ENCODE data around the gene SMIM30. TPM values are rescaled to one million over a fixed set of nuclear protein-coding genes. Genes with fewer than 3 reads are reported as not detected.

SMIM30 gene
- total RNA-seq, 2 experiments from 2014 or later: 43.3 to 55.1 TPM

GRCh38 chr7:113099284-113099919 lies 19.0 kb downstream of the SMIM30 start:
- H3K9me2 ChIP-seq (ENCODE audit: insufficient read depth, low read length): no peaks in the 10 kb centered on the region
- ChIA-PET CTCF (ENCODE audit: unreplicated experiment) (no interaction called here), POLR2A (interaction anchor here (0.8 to 1.2 kb wide), 5 partner anchors 9 to 43 kb away, joined by 3 to 8 read pairs (median 4); partner anchors contain the start of gene GPR85)
- H4K20me1 ChIP-seq (ENCODE audit: insufficient read depth, low read length): no peaks in the 10 kb centered on the region
- H3K79me2 ChIP-seq (ENCODE audit: insufficient read depth, low read depth, low read length): no peaks in the 10 kb centered on the region
- no peaks in the 10 kb centered on the region for H3K36me3 ChIP-seq (ENCODE audit: insufficient read depth, low read length)
- no TSS peak for BruUV-seq (replicated peaks)
- H3K4me1 ChIP-seq (ENCODE audit: insufficient read depth, low read length, poor library complexity, severe bottlenecking): no peaks in the 10 kb centered on the region
- H2AFZ ChIP-seq (ENCODE audit: low read length): no peak overlapping the region
- no peak for DNase-seq (ENCODE audit: low spot score)
- TF ChIP-seq CTCF (conservative IDR thresholded peaks at IDR 0.05; ENCODE audit: low read length): no peak
- intact Hi-C loops (cut with micrococcal nuclease; ENCODE audit: unreplicated experiment): no loop called here
- no peaks in the 10 kb centered on the region for H3K9me3 ChIP-seq (ENCODE audit: low read length)
- H3K27ac ChIP-seq (ENCODE audit: low read depth, low read length, poor library complexity, severe bottlenecking): no peak overlapping the region
- H3K4me2 ChIP-seq (ENCODE audit: low read length): no peak overlapping the region
- H3K4me3 ChIP-seq (ENCODE audit: low read depth, low read length, poor library complexity, severe bottlenecking): no peak overlapping the region

- CTCF ChIA-PET (ENCODE audit: unreplicated experiment): no interaction called here
- no peaks in the 10 kb centered on the region for H3K79me2 ChIP-seq (ENCODE audit: insufficient read depth, low read depth, low read length)
- H3K9me2 ChIP-seq (ENCODE audit: insufficient read depth, low read length): no peaks in the 10 kb centered on the region
- POLR2A ChIA-PET: interaction anchor here (0.6 to 1.9 kb wide), 9 partner anchors 7 to 738 kb away, joined by 3 to 6 read pairs (median 3); no protein-coding TSS in a partner anchor
- DNase-seq (ENCODE audit: low spot score): no peak
- no peak overlapping the region for H3K27ac ChIP-seq (ENCODE audit: low read depth, low read length, poor library complexity, severe bottlenecking)
- no peak overlapping the region for H3K4me2 ChIP-seq (ENCODE audit: low read length)
- TF ChIP-seq EZH2phosphoT487 (IDR thresholded peaks at IDR 0.05; ENCODE audit: borderline replicate concordance, low read depth, low read length) (no peak), CTCF (conservative IDR thresholded peaks at IDR 0.05; ENCODE audit: low read length) (no peak)
- H3K4me3 ChIP-seq (ENCODE audit: low read depth, low read length, poor library complexity, severe bottlenecking): no peak overlapping the region
- no peaks in the 10 kb centered on the region for H3K9me3 ChIP-seq (ENCODE audit: low read length)
- no peak overlapping the region for H2AFZ ChIP-seq (ENCODE audit: low read length)
- no TSS peak for BruUV-seq (replicated peaks)
- intact Hi-C loops (cut with micrococcal nuclease; ENCODE audit: unreplicated experiment): no loop called here
- no peaks in the 10 kb centered on the region for H3K4me1 ChIP-seq (ENCODE audit: insufficient read depth, low read length, poor library complexity, severe bottlenecking)
- H4K20me1 ChIP-seq (ENCODE audit: insufficient read depth, low read length): no peaks in the 10 kb centered on the region
- no peaks in the 10 kb centered on the region for H3K36me3 ChIP-seq (ENCODE audit: insufficient read depth, low read length)
Measured at GRCh38 chr7:113094517-113095249, 23.7 kb downstream of the SMIM30 start.

GRCh38 chr7:113093561-113093960 lies 24.8 kb downstream of the SMIM30 start:
- Histone ChIP-seq H2AFZ (ENCODE audit: low read length) (no peak overlapping the region), H3K27ac (ENCODE audit: low read depth, low read length, poor library complexity, severe bottlenecking) (no peak overlapping the region), H3K4me1 (ENCODE audit: insufficient read depth, low read length, poor library complexity, severe bottlenecking) (no peaks in the 10 kb centered on the region), H3K9me2 (ENCODE audit: insufficient read depth, low read length) (no peaks in the 10 kb centered on the region), H3K79me2 (ENCODE audit: insufficient read depth, low read depth, low read length) (no peaks in the 10 kb centered on the region), H3K36me3 (ENCODE audit: insufficient read depth, low read length) (no peaks in the 10 kb centered on the region), H4K20me1 (ENCODE audit: insufficient read depth, low read length) (no peaks in the 10 kb centered on the region), H3K4me3 (ENCODE audit: low read depth, low read length, poor library complexity, severe bottlenecking) (no peak overlapping the region), H3K9me3 (ENCODE audit: low read length) (no peaks in the 10 kb centered on the region), H3K4me2 (ENCODE audit: low read length) (no peak overlapping the region)
- ChIA-PET CTCF (ENCODE audit: unreplicated experiment) (no interaction called here), POLR2A (interaction anchor here (0.5 to 1.9 kb wide), 5 partner anchors 9 to 557 kb away, joined by 3 to 6 read pairs (median 3); no protein-coding TSS in a partner anchor)
- TF ChIP-seq EZH2phosphoT487 (IDR thresholded peaks at IDR 0.05; ENCODE audit: borderline replicate concordance, low read depth, low read length) (no peak), CTCF (conservative IDR thresholded peaks at IDR 0.05; ENCODE audit: low read length) (no peak)
- BruUV-seq (replicated peaks): no TSS peak
- intact Hi-C loops (cut with micrococcal nuclease; ENCODE audit: unreplicated experiment): no loop called here
- DNase-seq (ENCODE audit: low spot score): no peak
